GM18519 (cell line): Measurements from ENCODE around the gene TMEM131.
A peak's percentile ranks its signal among the peaks of the same experiment; 100 is the strongest.
"Not testable (repeated sequence)": the region's sequence is repeated elsewhere in the genome, so short reads cannot be mapped to it uniquely, and the experiment has no call there.

ENCODE experiments used
- ATAC-seq: cut with Tn5 transposase; IDR thresholded peaks from one replicate; pipeline ENCODE4 v1.9.1; 2021; ENCODE audit warnings: mild to moderate bottlenecking, moderate library complexity; ENCODE audit not compliant: unreplicated experiment, low FRiP score

TMEM131 gene

GRCh38 chr2:97878317-97878716 lies 117.4 kb downstream of the TMEM131 start:
- ATAC-seq = not testable (repeated sequence)

GRCh38 chr2:97871096-97871780 lies 124.5 kb downstream of the TMEM131 start:
- no peak for ATAC-seq

- peak; percentile 93 for ATAC-seq
These were observed 125.3 kb downstream of the TMEM131 start for GRCh38 chr2:97870396-97870843.

GRCh38 chr2:97869722-97870346 lies 125.9 kb downstream of the TMEM131 start:
- ATAC-seq = no peak

GRCh38 chr2:97868986-97869721 lies 126.6 kb downstream of the TMEM131 start:
- ATAC-seq = no peak

GRCh38 chr2:97863829-97864228 lies 131.9 kb downstream of the TMEM131 start:
- ATAC-seq = no peak

GRCh38 chr2:97861177-97861576 lies 134.6 kb downstream of the TMEM131 start:
- ATAC-seq = no peak

- no peak for ATAC-seq
These were observed 137.3 kb downstream of the TMEM131 start for GRCh38 chr2:97858442-97858841.

GRCh38 chr2:97857553-97857952 lies 138.2 kb downstream of the TMEM131 start:
- no peak for ATAC-seq

- ATAC-seq = not testable (repeated sequence)
These were observed 142.7 kb downstream of the TMEM131 start for GRCh38 chr2:97853057-97853456.

GRCh38 chr2:97851172-97851571 lies 144.6 kb downstream of the TMEM131 start:
- no peak for ATAC-seq

GRCh38 chr2:97849881-97850528 lies 145.7 kb downstream of the TMEM131 start:
- ATAC-seq = no peak

GRCh38 chr2:97848306-97848705 lies 147.4 kb downstream of the TMEM131 start:
- no peak for ATAC-seq

- not testable (repeated sequence) for ATAC-seq
These were observed 149.0 kb downstream of the TMEM131 start for GRCh38 chr2:97846716-97847115.

- ATAC-seq = no peak
These were observed 149.9 kb downstream of the TMEM131 start for GRCh38 chr2:97845818-97846217.

- ATAC-seq = no peak
These were observed 150.6 kb downstream of the TMEM131 start for GRCh38 chr2:97845133-97845532.

GRCh38 chr2:97844311-97844859 lies 151.4 kb downstream of the TMEM131 start:
- no peak for ATAC-seq

- no peak for ATAC-seq
These were observed 155.6 kb downstream of the TMEM131 start for GRCh38 chr2:97840198-97840597.

GRCh38 chr2:97834610-97835009 lies 161.1 kb downstream of the TMEM131 start:
- ATAC-seq = no peak

GRCh38 chr2:97831121-97831520 lies 164.6 kb downstream of the TMEM131 start:
- no peak for ATAC-seq

- ATAC-seq = not testable (repeated sequence)
These were observed 166.5 kb downstream of the TMEM131 start for GRCh38 chr2:97829255-97829654.
